IPS-NIHi11 (cell line): Measurements from ENCODE around the gene SH3PXD2A.
"Not testable (repeated sequence)": the region's sequence is repeated elsewhere in the genome, so short reads cannot be mapped to it uniquely, and the experiment has no call there.

ENCODE experiments used
- DNase-seq: peaks from one replicate; pipeline ENCODE4 v3.0.0; 2012; ENCODE audit warnings: mixed read lengths, low spot score

SH3PXD2A gene

DNA sequence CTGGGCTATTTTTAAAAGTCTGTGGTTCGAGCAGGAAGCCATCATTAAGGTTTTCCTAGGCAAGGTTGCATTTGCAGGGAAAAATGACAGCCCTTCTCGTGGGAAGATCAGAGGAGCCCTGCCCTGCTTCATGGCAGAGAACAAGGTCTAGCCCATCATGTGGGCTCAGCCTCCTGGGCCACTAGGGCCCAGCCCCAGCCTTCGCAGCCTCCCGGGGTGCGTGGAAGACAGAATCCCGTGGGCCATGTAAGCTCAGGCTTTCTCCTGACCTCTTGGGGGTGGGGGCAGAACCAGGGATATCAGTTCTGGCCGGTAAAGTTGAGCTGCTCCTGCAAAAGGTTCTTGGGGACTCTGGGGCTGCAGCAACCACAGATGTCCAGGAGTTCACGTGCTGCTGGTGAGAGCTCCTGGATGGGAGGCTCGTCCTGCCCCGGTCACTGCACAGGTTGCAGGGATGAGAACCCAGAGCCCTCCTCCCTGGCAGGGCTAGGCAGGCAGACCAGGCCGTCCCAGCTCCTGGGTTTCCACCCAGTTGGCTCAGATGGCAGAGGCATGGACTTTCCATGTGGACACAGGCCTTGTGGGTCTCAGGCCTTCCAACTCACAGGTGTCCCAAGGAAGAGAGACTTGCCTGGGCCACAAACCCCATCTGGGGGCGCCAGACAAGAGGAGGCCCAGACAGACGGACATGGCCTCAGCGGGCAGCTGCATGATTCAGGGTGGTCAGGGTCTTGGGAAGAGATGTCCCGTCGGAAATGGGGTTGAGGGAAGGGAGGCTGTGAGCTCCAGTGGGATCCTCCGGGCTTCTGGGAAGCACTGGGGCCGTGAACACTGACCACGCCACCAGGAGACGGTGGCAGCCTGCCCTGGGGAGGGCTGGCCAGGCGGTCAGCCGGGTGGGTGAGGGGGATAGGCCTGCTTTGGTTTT lies 235.7 kb downstream of the SH3PXD2A start:
- no peak for DNase-seq

DNA sequence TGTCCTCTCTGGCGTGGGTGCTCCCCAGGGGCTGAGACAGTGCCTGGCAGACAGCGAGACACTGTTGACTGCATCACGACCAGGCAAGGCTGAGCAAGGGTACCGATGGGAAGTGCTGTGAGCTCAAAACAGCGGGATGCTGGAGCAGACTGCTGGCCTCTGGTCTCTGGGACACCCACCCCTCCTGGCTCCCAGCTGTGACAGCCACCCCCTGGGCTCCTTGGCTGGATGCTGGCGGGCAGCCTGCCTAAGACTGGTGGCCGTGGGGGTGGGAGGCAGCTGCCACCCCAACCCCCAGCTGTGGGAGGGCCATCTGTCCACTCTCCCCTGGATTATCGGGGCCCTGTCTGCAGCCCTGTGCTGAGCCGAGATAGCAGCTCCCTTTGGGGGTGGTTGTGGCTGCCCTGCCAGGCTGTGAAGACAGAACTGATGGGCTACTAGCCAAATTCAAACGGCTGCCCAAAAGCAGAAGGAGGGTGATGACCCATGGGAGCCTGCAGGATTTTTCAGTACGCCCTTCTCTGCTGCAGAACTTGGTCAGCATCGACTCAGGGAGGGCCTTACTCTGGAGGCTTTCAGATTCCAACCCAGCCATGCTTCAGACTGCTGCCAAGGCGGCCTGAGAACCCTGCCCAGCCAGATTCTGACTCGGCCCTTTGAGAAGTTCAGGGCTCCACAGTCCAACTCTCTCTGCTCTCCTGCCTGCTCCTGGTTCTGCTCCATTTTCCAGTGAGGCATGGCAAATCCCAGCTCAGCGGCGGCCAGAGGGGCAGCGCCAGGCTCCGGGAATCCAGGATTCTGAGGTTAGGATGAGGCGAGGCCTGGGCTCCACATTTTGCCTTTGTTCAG lies 236.6 kb downstream of the SH3PXD2A start:
- DNase-seq: no peak

DNA sequence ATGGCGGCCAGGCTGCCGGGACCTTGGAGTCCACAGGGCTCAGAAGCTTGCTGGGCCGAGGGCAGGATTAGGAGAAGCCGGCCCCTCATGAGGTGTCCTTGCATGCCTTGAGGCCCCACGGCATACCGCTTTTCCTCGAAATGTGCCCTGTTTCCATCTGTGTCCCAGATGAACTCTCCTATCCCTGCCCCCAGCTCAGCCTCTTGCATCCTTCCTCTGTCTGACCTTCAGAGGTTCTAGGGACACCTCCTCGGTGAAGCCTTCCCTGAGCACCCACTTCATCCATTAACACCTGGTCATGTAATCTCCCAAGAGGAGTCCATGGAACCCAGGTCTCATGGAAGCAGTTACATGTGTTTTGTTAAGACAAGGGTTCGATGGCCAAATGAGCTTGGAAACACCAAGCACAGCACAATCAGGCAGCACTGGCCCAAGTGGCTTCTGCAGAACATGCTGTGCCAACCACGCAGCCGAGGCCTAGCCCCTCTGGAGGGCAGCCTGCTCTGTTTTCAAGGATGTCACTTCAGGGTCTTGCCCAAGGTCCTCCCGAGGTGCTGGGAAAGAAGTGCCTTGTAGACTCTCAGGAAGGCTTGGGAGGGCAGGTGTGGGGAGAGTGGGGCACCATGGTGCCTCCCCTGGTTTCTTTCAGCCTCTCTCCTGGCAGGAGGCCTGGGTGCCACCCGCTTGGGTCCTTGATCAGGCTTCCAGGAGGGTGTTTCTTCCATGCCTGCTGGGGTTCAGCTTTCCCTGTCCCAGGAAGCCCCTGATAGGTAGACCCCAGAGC lies 237.6 kb downstream of the SH3PXD2A start:
- no peak for DNase-seq

DNA sequence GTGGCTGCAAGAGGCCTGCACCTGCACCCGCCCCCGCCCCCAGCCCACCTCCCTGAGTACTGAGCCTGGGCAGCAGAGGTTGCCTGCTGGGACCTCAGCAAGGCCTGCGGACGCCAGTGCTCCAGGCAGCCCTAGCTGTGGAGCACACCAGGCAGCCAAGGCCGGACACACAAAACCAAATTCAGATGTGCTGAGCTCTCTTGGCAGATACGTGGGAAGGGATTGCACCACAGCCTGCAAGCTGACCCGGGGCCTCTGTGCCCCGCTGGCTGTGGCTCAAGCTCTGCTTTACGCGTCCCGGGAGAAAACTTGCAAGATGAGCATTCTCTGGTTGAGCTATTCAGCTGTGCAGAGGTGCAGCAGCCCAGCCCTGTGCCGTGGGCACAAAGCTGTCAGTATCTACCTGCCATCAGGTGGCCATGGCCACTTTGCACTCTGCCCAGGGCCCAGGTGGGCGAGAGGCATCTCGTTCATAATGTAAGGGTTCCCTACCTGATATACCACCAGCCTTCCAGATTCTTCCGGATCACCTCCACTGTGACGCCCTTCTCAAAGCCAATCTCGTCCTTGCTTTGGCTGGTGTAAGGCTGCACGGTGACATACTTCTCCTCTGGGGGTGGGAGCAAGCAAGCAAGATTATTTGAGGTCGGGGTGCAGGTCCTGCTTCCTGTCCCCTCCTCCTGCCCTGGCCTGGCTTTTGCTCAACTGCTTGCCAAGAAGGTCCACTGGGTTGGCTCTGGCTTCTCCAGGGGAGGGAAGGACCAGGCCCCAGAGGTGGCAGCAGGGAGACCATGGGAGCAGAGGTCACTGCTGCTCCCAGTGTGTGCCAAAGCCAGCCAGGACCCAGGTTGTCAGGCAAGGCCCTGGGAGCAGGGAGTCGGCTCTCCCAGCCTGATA lies 238.4 kb downstream of the SH3PXD2A start:
- DNase-seq: no peak

DNA sequence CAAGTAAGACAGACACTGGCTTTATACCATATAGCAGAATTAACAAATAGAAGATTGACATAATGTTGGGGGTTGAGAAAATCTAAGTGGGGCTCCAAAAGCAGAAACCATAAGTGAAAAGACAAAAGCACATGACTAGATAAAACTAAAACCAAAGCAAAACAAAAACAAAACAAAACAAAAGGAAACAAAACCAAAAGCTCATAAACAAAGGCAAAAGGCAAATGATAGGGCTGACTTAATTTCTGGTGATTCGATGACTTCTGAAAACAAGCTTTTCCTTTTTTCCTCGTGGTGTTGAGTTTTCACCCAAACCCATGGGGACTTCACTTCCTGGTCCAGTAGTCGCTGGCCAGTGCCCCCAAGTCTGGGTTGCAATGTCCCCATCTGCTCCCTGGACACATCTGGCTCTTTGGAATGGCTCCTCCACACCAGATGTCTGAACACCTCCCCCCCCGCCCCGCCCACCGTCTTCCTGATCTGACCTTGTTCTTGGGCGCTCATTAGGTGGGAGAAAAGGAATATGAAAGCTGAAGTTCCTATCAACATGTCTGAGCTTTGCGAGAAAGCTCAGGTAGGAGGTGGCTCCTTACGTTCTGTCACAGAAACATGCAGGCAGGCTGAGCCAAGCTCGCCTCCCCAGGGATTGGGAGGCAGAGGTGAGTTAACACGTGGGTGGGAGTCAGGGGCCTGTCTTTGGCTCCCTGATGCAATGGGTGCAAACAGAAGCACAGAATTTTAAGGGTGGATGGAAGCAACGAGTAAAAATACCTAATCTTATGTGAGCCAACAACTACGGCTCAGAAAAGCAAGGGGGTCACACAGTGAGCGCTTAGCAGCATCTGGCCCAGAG lies 240.8 kb downstream of the SH3PXD2A start:
- DNase-seq: no peak

DNA sequence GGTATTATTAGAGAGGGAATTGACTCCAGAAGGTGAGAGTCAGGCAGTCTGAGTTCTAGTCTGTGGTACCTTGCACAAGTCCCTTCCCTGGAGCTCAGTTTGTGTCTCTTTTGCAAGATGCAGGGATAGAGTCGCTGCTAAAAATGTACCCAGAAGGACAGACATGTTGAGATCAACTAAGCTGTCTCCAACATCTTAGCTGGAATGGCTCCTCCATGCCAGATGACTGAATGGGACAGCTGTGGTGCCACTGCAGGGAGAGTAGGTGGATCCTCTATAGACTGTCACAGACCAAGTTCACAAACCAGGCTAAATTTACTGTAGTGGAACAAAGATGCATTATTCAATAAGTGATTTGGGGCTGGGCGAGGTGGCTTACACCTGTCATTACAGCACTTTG lies 241.8 kb downstream of the SH3PXD2A start:
- no peak for DNase-seq

DNA sequence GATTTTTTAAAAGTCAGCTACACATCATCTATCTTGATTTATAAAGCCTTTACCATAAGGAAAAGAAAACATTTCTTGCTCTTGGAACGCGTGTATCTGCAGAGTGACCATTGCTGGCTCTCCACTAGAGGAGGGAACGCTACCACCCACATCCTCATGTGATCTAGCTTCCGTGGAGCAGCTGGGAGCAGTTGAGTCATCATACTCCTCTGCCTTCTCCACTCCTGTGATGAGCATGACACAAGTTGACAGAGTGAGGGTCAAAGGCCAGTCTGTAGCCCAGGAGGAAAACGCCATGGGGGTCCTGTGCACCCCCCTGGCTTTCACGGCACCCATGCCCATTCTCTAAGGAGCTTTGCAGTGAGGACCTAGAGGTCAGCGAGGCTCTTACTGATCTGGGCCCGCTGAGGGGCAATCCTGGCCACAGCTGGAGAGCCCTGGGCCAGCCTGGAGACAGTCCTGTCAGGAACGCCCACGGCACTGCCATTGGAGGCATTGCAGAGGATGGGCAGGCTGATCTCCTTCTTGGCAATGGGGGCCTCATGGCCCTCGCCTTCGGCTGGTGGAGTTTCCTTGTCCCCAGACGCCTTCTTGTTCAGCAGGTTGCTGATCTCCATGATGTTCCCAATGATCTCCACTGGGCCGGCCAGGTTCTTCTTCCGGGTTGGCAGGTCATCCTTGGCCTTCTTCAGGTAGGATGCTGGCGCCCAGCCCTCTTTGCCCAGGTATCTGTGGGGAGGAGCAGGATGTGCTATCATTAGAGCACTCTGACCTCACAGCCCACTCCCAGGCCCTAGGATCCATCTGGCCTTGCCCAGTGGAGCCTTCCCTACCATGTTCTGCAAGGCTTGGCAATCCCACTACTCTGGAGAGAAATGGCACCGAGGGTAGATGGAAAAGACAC lies 242.7 kb downstream of the SH3PXD2A start:
- no peak for DNase-seq

DNA sequence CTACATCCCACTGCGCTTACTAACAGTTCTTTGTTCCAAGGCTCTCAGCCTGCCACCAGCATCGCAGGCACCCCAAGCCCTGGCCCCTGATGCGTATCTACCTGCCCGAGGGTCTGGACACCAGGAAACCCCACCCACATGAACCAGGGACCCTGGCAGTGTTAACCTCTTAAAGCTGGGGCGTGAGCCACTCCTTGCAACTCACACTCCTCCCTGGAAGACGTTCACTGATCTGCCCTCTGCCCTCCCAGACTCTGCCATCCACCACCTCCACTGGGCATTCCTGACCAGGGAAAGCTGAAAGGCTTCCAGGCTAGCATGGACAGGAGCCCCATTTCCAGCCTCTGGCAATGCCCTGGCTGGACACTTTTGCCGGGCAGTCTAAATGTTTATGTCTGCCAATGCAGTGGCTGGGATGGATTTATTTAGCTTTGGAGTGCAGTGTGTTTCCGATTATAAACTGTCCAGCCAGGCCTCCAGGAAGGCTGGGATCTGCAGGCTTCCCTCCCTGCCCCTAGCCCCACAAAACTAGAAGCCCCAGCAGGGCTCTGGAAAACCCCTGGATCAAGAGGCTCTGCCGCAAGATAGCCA lies 244.4 kb downstream of the SH3PXD2A start:
- DNase-seq: no peak

DNA sequence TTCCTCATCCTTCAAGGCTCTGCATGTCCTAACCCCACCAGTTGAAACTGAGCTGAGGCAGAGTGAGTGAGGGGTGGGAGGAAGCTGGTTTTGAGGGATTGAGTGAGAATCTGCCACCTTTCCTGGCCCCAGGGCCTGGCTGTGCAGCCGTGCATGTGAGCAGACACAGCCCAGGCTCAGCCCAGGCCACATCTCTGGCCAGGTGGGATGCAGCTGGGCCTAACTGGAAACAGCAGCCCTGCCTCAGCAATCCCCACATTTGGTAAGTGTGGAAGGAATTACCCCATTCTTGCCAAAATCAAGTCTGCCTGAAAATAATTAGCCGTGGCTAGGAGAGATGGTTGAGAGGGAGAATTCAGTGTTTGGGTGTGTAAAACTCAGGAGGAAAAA lies 245.3 kb downstream of the SH3PXD2A start:
- no peak for DNase-seq

DNA sequence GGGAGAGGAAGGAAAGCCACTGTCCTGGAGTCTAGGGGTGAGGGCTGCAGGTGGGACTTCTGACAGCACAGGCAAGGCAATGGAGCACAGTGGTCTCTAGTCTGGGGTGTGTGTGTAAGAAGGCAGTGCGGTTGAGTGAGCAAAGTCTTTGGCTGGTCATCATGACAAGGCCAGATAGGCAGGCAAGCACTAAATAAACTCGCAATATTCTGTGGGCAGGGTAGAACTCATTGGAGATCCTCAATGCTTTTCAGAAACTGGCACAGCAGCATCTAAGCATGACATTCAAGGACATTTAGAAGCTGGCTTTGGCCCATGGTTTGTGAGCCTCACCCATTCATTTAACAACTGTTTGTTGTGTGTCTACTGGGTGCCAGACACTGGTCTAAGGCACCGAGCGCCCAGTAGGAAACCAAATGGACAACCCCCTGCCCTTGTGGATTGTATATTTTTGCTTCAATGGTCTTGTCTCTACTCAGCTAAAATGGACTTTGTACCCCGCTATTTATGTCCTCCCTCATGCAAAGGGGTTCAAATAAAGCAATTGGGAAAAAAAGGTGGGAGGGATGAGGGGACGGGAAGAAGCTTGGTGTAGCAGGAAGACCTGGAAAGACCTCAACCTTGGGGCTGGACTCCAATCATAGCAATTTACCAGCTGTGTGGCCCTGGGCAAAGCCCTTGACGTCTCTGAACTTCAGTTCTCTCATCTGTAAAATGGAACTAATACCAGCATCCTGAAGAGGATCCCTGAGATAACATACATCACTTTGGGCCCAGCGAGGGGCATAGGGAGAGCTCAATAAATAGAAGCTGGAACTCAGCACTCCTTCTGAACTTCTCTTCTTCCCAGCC lies 245.9 kb downstream of the SH3PXD2A start:
- no peak for DNase-seq

DNA sequence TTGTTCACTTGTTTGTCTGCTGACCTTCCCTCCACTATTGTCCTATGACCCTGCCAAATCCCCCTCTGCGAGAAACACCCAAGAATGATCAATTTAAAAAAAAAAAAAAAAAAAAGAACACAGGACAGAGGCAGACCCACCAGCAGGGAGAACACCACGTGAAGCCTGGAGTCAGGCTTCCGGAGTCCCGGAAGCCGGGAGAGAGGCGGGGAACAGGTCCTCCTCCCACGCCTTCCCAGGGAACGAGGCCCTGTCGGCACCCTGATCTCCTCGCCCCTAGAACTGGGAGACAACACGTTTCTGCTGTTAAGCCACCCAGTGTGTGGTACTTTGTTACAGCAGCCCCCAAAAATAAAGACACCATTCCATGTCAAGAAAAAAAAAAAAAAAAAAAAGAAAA lies 247.3 kb downstream of the SH3PXD2A start:
- DNase-seq: not testable (repeated sequence)

DNA sequence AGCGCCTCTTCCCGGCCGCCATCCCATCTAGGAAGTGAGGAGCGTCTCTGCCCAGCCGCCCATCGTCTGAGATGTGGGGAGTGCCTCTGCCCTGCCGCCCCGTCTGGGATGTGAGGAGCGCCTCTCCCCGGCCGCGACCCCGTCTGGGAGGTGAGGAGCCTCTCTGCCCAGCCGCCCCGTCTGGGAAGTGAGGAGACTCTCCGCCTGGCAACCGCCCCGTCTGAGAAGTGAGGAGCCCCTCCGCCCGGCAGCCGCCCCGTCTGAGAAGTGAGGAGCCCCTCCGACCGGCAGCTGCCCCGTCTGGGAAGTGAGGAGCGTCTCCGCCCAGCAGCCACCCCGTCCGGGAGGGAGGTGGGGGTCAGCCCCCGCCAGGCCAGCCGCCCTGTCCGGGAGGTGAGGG lies 248.3 kb downstream of the SH3PXD2A start:
- not testable (repeated sequence) for DNase-seq

DNA sequence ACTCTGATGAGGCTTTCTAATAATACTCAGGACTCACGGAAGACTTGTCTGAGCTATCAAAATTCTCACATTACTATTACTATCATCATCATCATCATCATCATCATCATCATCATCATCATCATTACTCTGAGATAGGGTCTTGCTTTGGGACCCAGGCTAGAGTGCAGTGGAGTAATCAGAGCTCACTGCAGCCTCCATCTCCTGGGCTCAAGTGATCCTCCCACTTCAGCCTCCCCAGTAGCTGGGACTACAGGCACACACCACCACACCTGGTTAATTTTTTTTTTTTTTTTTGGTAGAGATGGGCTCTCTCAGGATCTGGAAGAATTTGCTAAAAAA lies 249.3 kb downstream of the SH3PXD2A start:
- not testable (repeated sequence) for DNase-seq

DNA sequence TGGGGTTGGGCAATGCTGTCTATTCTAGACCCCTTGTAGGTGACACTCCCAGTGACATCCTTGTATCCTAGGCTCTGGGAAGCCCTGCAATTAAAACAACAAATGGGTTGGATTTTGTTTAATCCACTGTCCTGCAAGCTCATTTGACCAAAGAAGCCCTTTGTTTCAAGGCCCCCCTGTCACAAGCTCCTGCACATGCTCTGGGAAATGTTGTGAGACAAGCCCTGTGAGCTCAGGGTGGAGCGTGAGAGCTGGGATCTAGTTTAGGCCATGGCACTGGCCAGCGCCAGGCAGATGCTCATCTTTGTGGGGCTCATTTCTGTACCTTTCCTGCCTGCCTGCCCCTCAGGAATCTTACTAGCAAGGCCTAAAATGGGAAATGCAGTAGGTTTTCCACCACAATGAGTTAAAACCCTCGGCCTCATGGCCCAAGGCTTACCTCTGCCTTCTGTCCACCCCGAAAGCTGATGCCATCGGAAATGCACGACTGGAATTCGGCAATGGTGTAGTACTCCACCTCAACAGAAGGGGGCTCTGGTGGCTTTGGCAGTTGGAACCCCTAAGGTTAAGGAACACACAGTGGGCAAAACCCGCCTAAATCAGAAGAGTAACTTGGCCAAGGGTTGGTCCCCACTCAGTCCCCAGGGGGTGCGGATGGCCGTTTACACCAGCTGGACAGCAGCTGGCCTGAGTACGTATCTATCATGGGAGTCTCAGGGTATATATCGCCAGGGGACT lies 249.8 kb downstream of the SH3PXD2A start:
- peak; percentile 76 for DNase-seq

DNA sequence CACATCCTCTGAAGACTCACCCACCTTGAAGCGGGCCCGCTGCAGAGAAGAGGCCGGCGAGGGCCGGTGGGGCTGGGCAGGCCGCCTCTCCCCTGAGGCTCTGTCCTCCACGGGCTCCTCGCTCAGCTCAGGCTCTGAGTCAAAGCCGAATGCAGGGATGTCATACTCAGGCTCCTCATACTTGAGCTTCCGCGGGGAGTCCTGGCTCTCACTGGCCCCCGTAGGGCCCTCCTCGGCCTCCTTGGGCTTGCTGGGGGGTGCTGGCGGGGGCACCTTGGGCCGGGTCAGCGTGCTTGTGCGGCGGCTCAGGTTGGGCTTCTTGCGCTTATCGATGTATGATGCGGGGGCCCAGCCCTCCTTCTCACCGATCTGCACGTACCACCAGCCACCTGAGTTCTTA lies 252.0 kb downstream of the SH3PXD2A start:
- DNase-seq: no peak

DNA sequence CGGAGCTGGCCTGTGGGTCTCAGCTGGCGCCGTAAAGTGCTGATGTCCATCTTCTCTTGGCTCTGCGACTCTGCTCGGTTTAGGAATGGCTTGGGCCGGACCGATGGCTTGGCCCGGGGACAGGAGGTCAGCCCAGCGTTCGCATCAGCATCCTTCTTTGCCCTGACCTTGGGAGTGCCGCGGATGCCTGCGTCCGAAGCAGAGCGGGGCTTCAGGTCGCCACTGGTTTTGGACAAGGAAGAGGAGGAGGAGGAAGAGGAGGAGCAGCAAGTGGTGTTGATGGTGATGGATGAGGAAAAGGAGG lies 252.6 kb downstream of the SH3PXD2A start:
- DNase-seq: no peak
